GM12878 (cell line): ENCODE data around the gene SPAG9. TPM values are rescaled to one million over a fixed set of nuclear protein-coding genes. Genes with fewer than 3 reads are reported as not detected.

ENCODE experiments used
- ATAC-seq: fragments of 200-7000 bp; cut with Tn5 transposase; 3 replicates; pipeline ENCODE4 v1.9.1; 2020; ENCODE audit warnings: mild to moderate bottlenecking, moderate library complexity
- BruUV-seq: library from RNA; stranded (reverse); fragments of 400-500 nt; replicated peaks from 2 replicates; lab custom pipeline; 2021; lab: Mats Ljungman, UMichigan
- CTCF ChIA-PET: fragments of 300-600 bp; sonication (Branson Sonifier 250); formaldehyde crosslinking; extraction: SDS; loops from one replicate; lab custom pipeline; 2021; ENCODE audit warnings: inconsistent platforms; lab: Yijun Ruan, JAX
- POLR2A ChIA-PET: fragments of 350-600 bp; formaldehyde crosslinking; extraction: SDS; loops from one replicate; lab custom pipeline; 2021; ENCODE audit warnings: inconsistent platforms; lab: Charles Lee
- RAD21 ChIA-PET: fragments of 300-600 bp; sonication (Branson Sonifier 250); formaldehyde crosslinking; loops from one replicate; lab custom pipeline; 2023; ENCODE audit warnings: antibody characterized with exemption; ENCODE audit not compliant: unreplicated experiment; lab: Charles Lee
- SMC1A ChIA-PET: fragments of 300-600 bp; sonication (Branson Sonifier 250); formaldehyde crosslinking; loops from one replicate; lab custom pipeline; 2023; ENCODE audit not compliant: unreplicated experiment, uncharacterized antibody; lab: Charles Lee
- DNase-seq: peaks from one replicate; pipeline ENCODE4 v3.0.0-alpha.2; 2011; ENCODE audit warnings: low read depth, low spot score
- FAIRE-seq: peaks from 3 replicates; lab custom pipeline; 2011; peaks lifted over from hg19 to GRCh38; lab: Jason Lieb, UNC
- H2AFZ ChIP-seq: 2 replicates; pipeline ENCODE4 v1.6.0; 2011; ENCODE audit warnings: low read depth, low read length, control low read depth; ENCODE audit not compliant: control insufficient read depth
- H3K27ac ChIP-seq: 2 replicates; pipeline ENCODE4 v1.5.1; 2011; ENCODE audit warnings: control low read depth; ENCODE audit not compliant: control insufficient read depth, insufficient read depth
- H3K27me3 ChIP-seq, 2 experiments: replicated peaks in 1 of 2; 2 replicates each; pipeline versions ENCODE4 v1.6.0 to v1.6.1; 2011; ENCODE audit warnings: low read length in 1 of 2; ENCODE audit not compliant: control insufficient read depth in 2 of 2, insufficient read depth in 2 of 2
- H3K36me3 ChIP-seq, 2 experiments: 2 replicates each; pipeline ENCODE4 v1.5.1; 2011; ENCODE audit warnings: low read length in 1 of 2; ENCODE audit not compliant: control insufficient read depth in 2 of 2, insufficient read depth in 2 of 2
- H3K4me1 ChIP-seq: 2 replicates; pipeline ENCODE4 v1.6.1; 2011; ENCODE audit warnings: mild to moderate bottlenecking, low read length, moderate library complexity, mixed read lengths; ENCODE audit not compliant: control insufficient read depth, insufficient read depth
- H3K4me2 ChIP-seq: 2 replicates; pipeline ENCODE4 v1.6.0; 2011; ENCODE audit warnings: control low read depth; ENCODE audit not compliant: control insufficient read depth, insufficient read depth
- H3K4me3 ChIP-seq: fragments of 200-600 bp; sonication (generic); 2 replicates; pipeline ENCODE4 v1.5.1; 2016
- H3K79me2 ChIP-seq: 2 replicates; pipeline ENCODE4 v1.6.0; 2011; ENCODE audit warnings: low read length; ENCODE audit not compliant: control insufficient read depth, insufficient read depth
- H3K9ac ChIP-seq: 2 replicates; pipeline ENCODE4 v1.8.0; 2011; ENCODE audit warnings: low read length, control low read depth, mixed read lengths; ENCODE audit not compliant: control insufficient read depth, insufficient read depth
- H3K9me3 ChIP-seq: replicated peaks from 3 replicates; pipeline ENCODE4 v1.5.1; 2011; ENCODE audit warnings: mild to moderate bottlenecking, low read length; ENCODE audit not compliant: control insufficient read depth, insufficient read depth
- H4K20me1 ChIP-seq: 2 replicates; pipeline ENCODE4 v1.6.0; 2011; ENCODE audit not compliant: control insufficient read depth, insufficient read depth
- BHLHE40 ChIP-seq, 2 experiments: fragments of 450-650 bp in 1 of 2; IDR thresholded peaks; 2 replicates each; pipeline ENCODE4 v1.6.1; 2011 to 2017; ENCODE audit warnings: low read depth in 2 of 2, borderline replicate concordance in 1 of 2, improper control_type of control experiment in 1 of 2, low read length in 1 of 2, mild to moderate bottlenecking in 1 of 2
- CREM ChIP-seq: IDR thresholded peaks from 2 replicates; pipeline ENCODE4 v1.6.1; 2014; ENCODE audit warnings: antibody characterized with exemption, low read depth
- ETV6 ChIP-seq, 2 experiments: fragments of 450-650 bp in 1 of 2; IDR thresholded peaks in 1 of 2; conservative IDR thresholded peaks in 1 of 2; 2 replicates each; pipeline ENCODE4 v1.6.1; 2014; ENCODE audit warnings: antibody characterized with exemption in 1 of 2, borderline replicate concordance in 1 of 2, low read depth in 1 of 2, mild to moderate bottlenecking in 1 of 2, moderate library complexity in 1 of 2
- EZH2 ChIP-seq: IDR thresholded peaks from 2 replicates; pipeline ENCODE4 v1.6.1; 2012; ENCODE audit warnings: low read depth, mild to moderate bottlenecking, control low read depth, inconsistent platforms, low read length, borderline replicate concordance; ENCODE audit not compliant: control insufficient read depth
- HCFC1 ChIP-seq: fragments of 150-350 bp; IDR thresholded peaks from 2 replicates; pipeline ENCODE4 v1.6.1; 2014; ENCODE audit warnings: low read length
- MAX ChIP-seq: IDR thresholded peaks from 2 replicates; pipeline ENCODE4 v1.6.1; 2012; ENCODE audit warnings: low read depth, low read length, improper control_type of control experiment
- MTA3 ChIP-seq: IDR thresholded peaks from 2 replicates; pipeline ENCODE4 v1.6.1; 2012; ENCODE audit warnings: low read length, inconsistent platforms, borderline replicate concordance
- NBN ChIP-seq: fragments of 450-650 bp; IDR thresholded peaks from 2 replicates; pipeline ENCODE4 v1.6.1; 2016
- NFYB ChIP-seq: IDR thresholded peaks from 2 replicates; pipeline ENCODE4 v1.6.1; 2011; ENCODE audit warnings: low read depth, mild to moderate bottlenecking, low read length, improper control_type of control experiment, moderate library complexity; ENCODE audit not compliant: insufficient read depth
- NR2C2 ChIP-seq: IDR thresholded peaks from 2 replicates; pipeline ENCODE4 v1.6.1; 2011; ENCODE audit warnings: borderline replicate concordance, low read depth; ENCODE audit not compliant: control insufficient read depth, insufficient read length
- PML ChIP-seq: IDR thresholded peaks from 2 replicates; pipeline ENCODE4 v1.6.1; 2012; ENCODE audit warnings: low read length, inconsistent platforms
- POLR2A ChIP-seq: IDR thresholded peaks from 2 replicates; pipeline ENCODE4 v1.6.1; 2011; ENCODE audit warnings: low read depth, mild to moderate bottlenecking, low read length
- POLR2AphosphoS5 ChIP-seq: IDR thresholded peaks from 2 replicates; pipeline ENCODE4 v1.6.1; 2011; ENCODE audit warnings: mild to moderate bottlenecking, low read length, inconsistent platforms
- POU2F2 ChIP-seq: IDR thresholded peaks from 3 replicates; pipeline ENCODE4 v1.6.1; 2011; ENCODE audit warnings: low read depth, mild to moderate bottlenecking, low read length, borderline replicate concordance
- RELA ChIP-seq: fragments of 450-650 bp; IDR thresholded peaks from 2 replicates; pipeline ENCODE4 v1.8.0; 2014; ENCODE audit warnings: borderline replicate concordance; ENCODE audit not compliant: partially characterized antibody
- RUNX3 ChIP-seq: IDR thresholded peaks from 2 replicates; pipeline ENCODE4 v1.6.1; 2012; ENCODE audit warnings: low read length, inconsistent platforms
- SPI1 ChIP-seq: IDR thresholded peaks from 2 replicates; pipeline ENCODE4 v1.6.1; 2011; ENCODE audit warnings: low read depth, mild to moderate bottlenecking, low read length, moderate library complexity, borderline replicate concordance; ENCODE audit not compliant: insufficient read depth
- SREBF1 ChIP-seq: IDR thresholded peaks from 2 replicates; pipeline ENCODE4 v1.6.1; 2012; ENCODE audit warnings: mild to moderate bottlenecking, low read length
- SUZ12 ChIP-seq: fragments of 200-600 bp; sonication (generic); IDR thresholded peaks from one replicate; pipeline ENCODE4 v1.6.1; 2018; ENCODE audit warnings: antibody characterized with exemption, mild to moderate bottlenecking; ENCODE audit not compliant: unreplicated experiment
- TBL1XR1 ChIP-seq: IDR thresholded peaks from 2 replicates; pipeline ENCODE4 v1.6.1; 2012; ENCODE audit warnings: low read depth, low read length, improper control_type of control experiment
- WGBS: methylation state at CpG from one replicate; pipeline ENCODE4 v1.1.6; 2016; ENCODE audit warnings: low lambda C conversion rate; ENCODE audit not compliant: insufficient replicate concordance, insufficient coverage; ENCODE audit errors: missing lambda C conversion rate; 5-methylcytosine and 5-hydroxymethylcytosine counted together
- in situ Hi-C: fragments of 300-500 bp; cut with MboI; formaldehyde crosslinking; loops from 9 replicates; pipeline ENCODE4 v1.14.3; 2018; ENCODE audit warnings: mixed read lengths
- intact Hi-C: fragments of 100-400 bp; cut with micrococcal nuclease; formaldehyde crosslinking; loops from one replicate; pipeline ENCODE4 v1.14.2; 2022; ENCODE audit not compliant: unreplicated experiment
- polyA plus RNA-seq, 11 experiments: library from polyadenylated mRNA; depleted of rRNA in 4 of 11; unstranded in 6 of 11; stranded (reverse) in 5 of 11; fragments of >200 nt; fragmentation: Nextera tagmentation in 4 of 11; fragmentation: Illumina TruSeq in 1 of 11; extraction: Ambion mirVana in 4 of 11; extraction: Trizol in 1 of 11; gene quantifications; 1 replicate in 1 of 11; 2 replicates in 10 of 11; pipeline versions ENCODE4 v1.2.1 to v1.2.3, GENCODE V29; 2011 to 2016; ENCODE audit warnings: inconsistent platforms in 2 of 11, missing spikeins in 2 of 11, low read depth in 1 of 11
- total RNA-seq, 4 experiments: library from RNA; depleted of rRNA in 3 of 4; stranded (reverse); fragments of >200 nt in 3 of 4; fragmentation: Illumina TruSeq in 1 of 4; extraction: Trizol in 1 of 4; gene quantifications; 2 replicates each; pipeline versions ENCODE4 v1.2.1 to v1.2.3, GENCODE V29; 2013 to 2021

Gene SPAG9
- total and polyA plus RNA-seq, 10 of the 15 experiments (the other 5 are each of a cell fraction or from before 2014, with no cell fraction given) = 6.6 to 42.0 (median 24.9) TPM

GRCh38 chr17:50973557-50974494 is 146.8 kb downstream of the SPAG9 start:
- WGBS = 77% methylated on average over 7 of the region's 7 CpGs
- SMC1A ChIA-PET = interaction anchor here (1.3 kb wide), 1 partner anchor 11 kb away, joined by 5 read pairs; no protein-coding TSS in a partner anchor
- CTCF ChIA-PET = interaction anchor here (1.1 to 2.0 kb wide), 3 partner anchors 20 to 122 kb away, joined by 3 to 11 read pairs (median 3); no protein-coding TSS in a partner anchor
- H3K4me3 ChIP-seq = no peak overlapping the region
- RAD21 ChIA-PET = no interaction called here
- H3K36me3 ChIP-seq = peaks cover 0 to 10% of the 10 kb centered on the region in 2 experiments; a peak in 2 of 4 replicates
- no peak for TF ChIP-seq POLR2AphosphoS5
- TF ChIP-seq NFYB = no peak
- no peak for TF ChIP-seq SREBF1
- TF ChIP-seq POU2F2 = no peak
- no peak for TF ChIP-seq NR2C2
- no peak for TF ChIP-seq HCFC1
- TF ChIP-seq POLR2A = no peak
- TF ChIP-seq RELA = no peak
- TF ChIP-seq NBN = no peak
- no peak for TF ChIP-seq EZH2
- TF ChIP-seq ETV6 (conservative IDR thresholded peaks at IDR 0.05 in 1 of 2, IDR thresholded peaks at IDR 0.05 in 1 of 2; ENCODE audit: borderline replicate concordance in 1 of 2, low read depth in 1 of 2) = no peak
- no peak for TF ChIP-seq TBL1XR1
- TF ChIP-seq MAX = no peak
- no peak for TF ChIP-seq MTA3
- TF ChIP-seq SPI1 = no peak
- no peak for TF ChIP-seq SUZ12
- TF ChIP-seq CREM = no peak
- TF ChIP-seq BHLHE40 (IDR thresholded peaks at IDR 0.05; ENCODE audit: borderline replicate concordance in 1 of 2, low read depth in 2 of 2, low read length in 1 of 2) = no peak
- TF ChIP-seq PML = no peak
- TF ChIP-seq RUNX3 = no peak
- no peak overlapping the region for H3K9ac ChIP-seq
- DNase-seq (no peak), FAIRE-seq (no peak), ATAC-seq (no peak)
- H2AFZ ChIP-seq = no peak overlapping the region
- no peak overlapping the region for H3K4me2 ChIP-seq
- in situ Hi-C loops = no loop called here
- no peaks in the 10 kb centered on the region for H3K27me3 ChIP-seq
- no TSS peak for BruUV-seq
- POLR2A ChIA-PET = interaction anchor here (0.6 kb wide), 1 partner anchor 43 kb away, joined by 3 read pairs; no protein-coding TSS in a partner anchor
- no peak overlapping the region for H3K27ac ChIP-seq
- no peaks in the 10 kb centered on the region for H3K9me3 ChIP-seq
- no peaks in the 10 kb centered on the region for H3K4me1 ChIP-seq
- H4K20me1 ChIP-seq = no peaks in the 10 kb centered on the region
- no peaks in the 10 kb centered on the region for H3K79me2 ChIP-seq
- intact Hi-C loops = no loop called here
